ENCODE results near the gene ZNF470.

The ZNF470 gene

DNA sequence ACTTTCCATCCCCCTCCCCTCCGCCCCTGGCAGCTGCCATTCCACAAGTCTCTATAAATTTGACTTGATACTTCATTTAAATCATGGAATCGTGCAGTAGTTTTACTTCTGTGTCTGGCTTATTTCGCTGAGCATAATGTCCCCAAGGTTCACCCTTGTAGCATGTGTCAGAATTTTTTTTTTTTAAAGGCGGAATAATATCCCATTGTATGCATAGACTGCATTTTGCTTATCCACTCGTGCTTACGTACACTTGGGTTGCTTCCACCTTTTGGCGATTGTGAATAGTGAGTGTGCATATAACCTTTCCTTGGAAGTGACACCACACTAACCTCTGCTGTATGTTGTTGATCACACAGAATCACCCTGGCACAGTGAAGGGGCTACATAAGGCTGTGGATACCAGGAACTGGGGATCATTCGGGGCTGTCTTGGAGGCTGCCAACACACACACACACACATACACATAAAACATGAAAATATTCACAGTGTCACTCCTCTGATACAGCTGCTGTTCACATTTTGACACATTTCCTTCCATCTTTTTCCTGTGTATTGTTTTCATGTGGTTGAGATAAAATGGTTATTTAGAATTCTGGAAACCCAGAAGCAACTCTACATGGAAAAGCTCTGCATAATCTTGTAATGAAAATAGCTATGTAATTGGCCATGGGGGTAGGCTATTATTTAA is 41.2 kb downstream of the ZNF470 start:
- TF ChIP-seq, protein P1, sequence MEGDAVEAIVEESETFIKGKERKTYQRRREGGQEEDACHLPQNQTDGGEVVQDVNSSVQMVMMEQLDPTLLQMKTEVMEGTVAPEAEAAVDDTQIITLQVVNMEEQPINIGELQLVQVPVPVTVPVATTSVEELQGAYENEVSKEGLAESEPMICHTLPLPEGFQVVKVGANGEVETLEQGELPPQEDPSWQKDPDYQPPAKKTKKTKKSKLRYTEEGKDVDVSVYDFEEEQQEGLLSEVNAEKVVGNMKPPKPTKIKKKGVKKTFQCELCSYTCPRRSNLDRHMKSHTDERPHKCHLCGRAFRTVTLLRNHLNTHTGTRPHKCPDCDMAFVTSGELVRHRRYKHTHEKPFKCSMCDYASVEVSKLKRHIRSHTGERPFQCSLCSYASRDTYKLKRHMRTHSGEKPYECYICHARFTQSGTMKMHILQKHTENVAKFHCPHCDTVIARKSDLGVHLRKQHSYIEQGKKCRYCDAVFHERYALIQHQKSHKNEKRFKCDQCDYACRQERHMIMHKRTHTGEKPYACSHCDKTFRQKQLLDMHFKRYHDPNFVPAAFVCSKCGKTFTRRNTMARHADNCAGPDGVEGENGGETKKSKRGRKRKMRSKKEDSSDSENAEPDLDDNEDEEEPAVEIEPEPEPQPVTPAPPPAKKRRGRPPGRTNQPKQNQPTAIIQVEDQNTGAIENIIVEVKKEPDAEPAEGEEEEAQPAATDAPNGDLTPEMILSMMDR (conservative IDR thresholded peaks at IDR 0.05), result no peak

DNA sequence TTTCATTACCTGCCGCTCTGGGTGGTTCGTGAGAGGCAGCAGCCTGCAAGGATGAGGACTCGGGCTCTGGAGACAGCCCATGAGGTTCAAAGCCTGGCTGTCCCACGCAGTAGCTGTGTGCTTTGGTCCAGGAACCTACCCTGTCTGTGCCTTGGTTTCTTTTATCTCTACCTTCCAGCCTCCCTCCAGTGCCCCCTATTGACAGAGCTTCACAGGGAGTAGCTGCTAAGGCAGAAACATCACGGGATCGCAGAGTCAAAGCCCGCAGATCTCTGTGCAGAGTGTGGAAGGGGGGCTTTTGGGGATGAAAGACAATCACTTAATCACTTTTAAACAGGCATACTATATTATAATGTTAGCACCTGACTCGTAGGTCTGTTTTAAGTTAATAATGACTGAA is 44.0 kb downstream of the ZNF470 start:
- H3K27ac ChIP-seq, result no peak overlapping the region
- TF ChIP-seq, protein P1 (conservative IDR thresholded peaks at IDR 0.05), result no peak

More for the DNA sequence above, 41.2 kb downstream of the ZNF470 start:
- H3K27ac ChIP-seq, result no peak overlapping the region

DNA sequence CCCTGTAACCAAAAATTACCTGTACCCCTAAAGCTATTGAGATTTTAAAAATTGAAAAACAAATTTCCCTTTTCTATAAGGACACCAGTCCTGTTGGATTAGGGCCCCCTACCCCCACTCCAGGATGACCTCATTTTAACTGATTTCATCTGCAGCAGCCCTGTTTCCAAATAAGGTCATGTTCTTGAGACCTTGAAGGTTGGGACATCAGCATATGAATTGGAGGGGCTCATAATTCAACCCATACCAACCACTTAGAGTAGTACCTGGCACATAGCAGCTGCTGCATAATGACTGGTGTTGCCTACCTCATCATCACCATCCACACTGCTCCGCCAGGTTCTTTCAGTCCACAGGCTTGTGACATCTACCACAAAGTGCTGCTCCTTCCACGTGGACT is 45.5 kb downstream of the ZNF470 start:
- H3K27ac ChIP-seq, result no peak overlapping the region
- TF ChIP-seq, protein P1 (conservative IDR thresholded peaks at IDR 0.05), result no peak

DNA sequence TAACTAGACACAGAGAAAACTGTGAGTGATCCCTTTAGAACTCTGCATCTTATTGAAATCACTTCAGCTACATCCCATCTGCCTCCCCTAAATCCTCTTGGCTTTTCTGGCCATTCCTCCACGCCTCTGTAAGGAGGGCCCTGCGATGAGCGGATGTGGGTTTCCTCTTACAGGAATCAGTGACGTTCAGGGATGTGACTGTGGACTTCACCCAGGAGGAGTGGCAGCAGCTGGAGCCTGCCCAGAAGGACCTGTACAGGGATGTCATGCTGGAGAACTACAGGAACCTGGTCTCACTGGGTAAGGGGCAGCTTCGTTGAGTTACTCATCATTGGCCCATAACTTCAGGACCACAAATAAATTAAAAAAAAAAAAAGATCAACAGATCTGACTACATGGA is 46.4 kb downstream of the ZNF470 start:
- H3K27ac ChIP-seq, result no peak overlapping the region
- TF ChIP-seq, protein P1 (conservative IDR thresholded peaks at IDR 0.05), result no peak

DNA sequence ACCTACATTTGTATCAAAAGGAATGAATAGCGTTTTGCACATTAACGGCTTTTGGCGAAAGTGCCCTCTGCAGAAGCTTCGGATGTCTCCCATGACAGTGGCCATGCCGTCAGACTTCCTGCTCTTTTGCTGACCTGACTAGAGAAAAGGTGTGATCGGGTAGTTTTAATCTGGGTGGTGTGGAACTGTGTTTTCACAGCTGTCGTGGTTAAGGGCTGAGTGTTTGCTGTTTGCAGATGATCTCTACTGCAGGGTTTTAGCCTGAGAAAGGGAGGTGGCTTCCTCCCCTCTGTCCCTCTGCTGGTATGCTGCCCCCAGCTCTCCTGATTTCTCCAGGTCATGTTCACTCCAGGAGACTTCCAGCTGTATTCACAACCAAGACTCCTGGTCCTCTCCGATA is 50.3 kb downstream of the ZNF470 start:
- H3K27ac ChIP-seq, result no peak overlapping the region
- TF ChIP-seq, protein P1 (conservative IDR thresholded peaks at IDR 0.05), result no peak

DNA sequence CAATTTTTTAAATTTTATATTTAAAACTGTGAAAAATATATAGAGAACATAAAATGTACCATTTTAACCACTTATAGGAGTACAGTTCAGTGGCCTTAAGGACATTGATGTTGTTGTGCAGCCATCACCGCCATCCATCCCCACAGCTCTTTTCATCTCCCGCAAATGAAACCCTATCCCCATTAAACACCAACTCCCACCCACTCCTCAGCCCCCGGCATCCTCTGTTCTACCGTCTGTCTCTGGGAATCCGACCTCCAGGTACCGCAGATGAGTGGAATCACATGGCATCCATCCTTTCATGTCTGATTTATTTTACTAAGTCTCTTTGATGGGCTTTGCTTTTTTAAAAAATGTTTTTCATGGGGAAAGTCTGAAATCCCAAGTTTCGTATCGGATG is 51.9 kb downstream of the ZNF470 start:
- H3K27ac ChIP-seq, result no peak overlapping the region
- TF ChIP-seq, protein P1 (conservative IDR thresholded peaks at IDR 0.05), result no peak

DNA sequence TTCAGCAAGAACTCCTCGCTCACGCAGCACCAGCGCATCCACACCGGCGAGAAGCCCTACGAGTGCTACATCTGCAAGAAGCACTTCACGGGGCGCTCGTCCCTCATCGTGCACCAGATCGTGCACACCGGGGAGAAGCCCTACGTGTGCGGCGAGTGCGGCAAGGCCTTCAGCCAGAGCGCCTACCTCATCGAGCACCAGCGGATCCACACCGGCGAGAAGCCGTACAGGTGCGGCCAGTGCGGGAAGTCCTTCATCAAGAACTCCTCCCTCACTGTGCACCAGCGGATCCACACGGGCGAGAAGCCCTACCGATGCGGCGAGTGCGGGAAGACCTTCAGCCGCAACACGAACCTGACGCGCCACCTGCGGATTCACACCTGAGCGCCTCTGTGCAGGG is 55.1 kb downstream of the ZNF470 start:
- H3K27ac ChIP-seq, result no peak overlapping the region
- TF ChIP-seq, protein P1 (conservative IDR thresholded peaks at IDR 0.05), result no peak

Measured in VCaP (cell line).